Right renal pelvis (tissue), 4 donors: ENCODE results near the gene TBC1D8. TPM values are rescaled to one million over a fixed set of nuclear protein-coding genes. Genes with fewer than 3 reads are reported as not detected.

Experiments
- DNase-seq, 4 donors: peaks; one replicate each; pipeline ENCODE4 v3.0.0-alpha.2; 2013; ENCODE audit warnings: low read depth in 4 of 4, low spot score in 3 of 4, missing footprints in 1 of 4
- polyA plus RNA-seq, 4 donors: library from polyadenylated mRNA; unstranded; fragments of 120-200 nt; gene quantifications; one replicate each; pipeline ENCODE4 v1.2.1, GENCODE V29; 2013; ENCODE audit not compliant: insufficient read length in 4 of 4

Gene TBC1D8
- polyA plus RNA-seq, 4 donors: 28.1 to 30.0 (median 29.5) TPM

- no peak for DNase-seq
Observed at GRCh38 chr2:101164021-101164420, 12.8 kb upstream of the TBC1D8 start.

GRCh38 chr2:101162561-101163330 lies 11.6 kb upstream of the TBC1D8 start:
- no peak for DNase-seq

DNA sequence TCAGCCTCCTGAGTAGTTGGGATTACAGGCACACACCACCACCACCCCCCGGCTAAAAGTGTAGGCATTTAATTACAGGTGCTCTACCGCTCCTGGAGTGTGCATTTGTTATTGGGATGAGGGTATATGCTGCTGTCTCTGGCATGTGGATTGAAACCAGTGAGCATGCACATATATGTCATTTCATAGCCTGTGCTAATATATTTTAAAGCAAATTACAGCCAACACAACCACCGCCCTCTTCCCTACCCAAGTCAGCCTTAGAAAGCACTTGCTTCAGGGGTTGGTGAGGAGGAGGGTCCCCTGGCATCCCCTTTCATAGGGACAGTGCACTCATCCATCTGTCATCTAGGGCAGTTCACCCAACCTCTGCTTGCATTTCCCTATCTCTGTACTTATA lies 10.5 kb upstream of the TBC1D8 start:
- no peak for DNase-seq

DNA sequence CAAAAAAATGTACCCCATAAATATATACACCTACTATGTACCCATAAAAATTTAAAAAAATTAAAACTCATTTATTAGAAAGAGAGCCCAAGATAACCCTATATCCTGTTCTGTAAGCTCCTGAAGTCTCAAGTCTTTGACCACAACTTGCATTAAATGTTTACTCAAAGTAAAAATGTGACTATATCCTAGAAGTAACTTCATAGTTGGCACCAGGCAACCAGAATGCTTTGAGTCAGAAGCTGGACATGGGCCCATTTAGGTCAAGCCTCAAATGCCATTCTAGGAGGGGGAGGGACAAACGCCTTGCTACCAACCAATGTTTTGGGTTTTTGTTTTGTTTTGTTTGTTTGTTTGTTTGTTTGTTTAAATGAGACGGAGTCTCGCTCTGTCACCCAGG lies 9.3 kb upstream of the TBC1D8 start:
- DNase-seq: no peak

DNA sequence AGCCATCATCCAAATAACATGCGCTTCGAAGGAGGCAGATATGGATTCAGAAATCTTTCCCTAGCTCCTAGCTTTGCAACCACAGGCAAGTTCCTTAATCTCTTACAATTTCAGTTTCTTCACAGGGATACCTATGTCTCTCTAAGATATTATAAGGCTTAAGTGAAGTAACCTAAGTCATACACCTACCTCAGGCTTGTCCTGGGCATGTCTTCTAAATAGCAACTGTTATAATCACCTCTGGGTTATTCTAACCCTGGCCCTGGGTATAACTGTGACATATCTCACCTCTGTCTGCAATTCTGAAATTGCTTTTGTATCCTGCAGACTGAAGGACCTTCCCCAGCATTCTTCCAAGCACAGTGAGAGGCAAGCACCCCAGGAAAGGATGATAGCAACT lies 8.3 kb upstream of the TBC1D8 start:
- DNase-seq: no peak

DNA sequence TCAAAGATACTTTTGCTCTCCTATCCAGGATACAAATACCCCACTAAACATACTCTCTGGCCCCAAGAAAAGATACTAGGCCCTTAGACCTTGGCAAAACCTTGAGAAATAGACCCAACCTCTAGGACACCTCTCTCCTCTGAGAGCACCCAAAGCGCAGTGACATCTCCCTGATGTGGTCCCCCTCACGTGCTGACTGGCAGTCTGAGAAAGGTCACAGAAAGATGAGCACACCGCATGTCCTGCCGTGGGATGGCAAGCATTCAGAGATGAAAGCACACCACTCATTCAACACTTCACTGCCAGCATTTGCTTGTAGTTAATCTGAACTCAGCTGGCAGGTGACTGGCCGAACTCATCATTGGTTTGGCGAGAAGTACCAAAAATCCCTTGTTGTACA lies 6.1 kb upstream of the TBC1D8 start:
- DNase-seq: no peak

DNA sequence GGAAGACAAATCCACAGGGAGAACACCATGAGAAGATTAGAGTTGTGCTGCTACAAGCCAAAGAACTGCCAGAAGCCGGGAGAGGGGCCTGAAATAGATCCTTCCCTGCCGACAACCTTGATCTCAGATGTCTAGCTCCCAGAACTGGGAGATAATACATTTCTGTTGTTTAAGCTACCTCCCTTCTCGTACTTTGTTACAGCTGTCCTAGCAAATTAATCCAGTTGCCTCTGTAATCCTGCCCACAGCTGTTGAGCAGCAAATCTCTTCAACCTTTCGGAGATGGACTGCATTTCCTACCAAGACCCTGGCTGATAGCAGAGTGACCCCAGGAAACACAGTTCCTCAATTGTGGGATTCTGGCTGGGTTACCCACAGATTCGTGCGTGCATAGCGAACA lies 2.6 kb upstream of the TBC1D8 start:
- no peak for DNase-seq

DNA sequence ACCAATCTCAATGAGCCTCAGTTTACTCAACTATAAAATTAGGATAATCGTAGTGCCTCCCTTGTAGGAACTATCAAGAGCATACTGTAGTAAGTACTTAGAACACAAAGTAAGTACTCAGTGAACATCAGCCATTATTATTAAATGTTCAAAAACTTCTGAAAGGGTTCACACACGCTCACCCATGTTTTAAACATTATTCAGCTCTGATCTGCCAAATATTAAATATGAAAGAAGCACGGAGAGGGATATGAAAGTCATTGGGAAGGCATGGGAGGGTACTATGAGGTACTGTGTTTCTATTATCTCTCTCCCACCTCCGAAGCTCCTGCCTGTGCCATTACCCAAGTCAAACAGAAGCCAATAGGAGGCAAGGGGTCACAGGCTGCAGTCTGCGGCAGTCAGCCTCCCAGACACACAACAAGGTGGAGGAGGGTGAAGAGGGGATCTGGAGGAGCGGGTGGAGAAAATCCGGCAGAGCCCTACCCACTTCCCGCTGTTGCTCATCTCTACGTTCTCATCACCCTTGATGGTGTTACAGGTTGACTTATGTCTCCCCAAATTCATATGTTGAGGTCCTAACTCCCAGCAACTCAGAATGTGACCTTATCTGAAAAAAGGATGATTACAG lies 2.0 kb upstream of the TBC1D8 start:
- no peak for DNase-seq

GRCh38 chr2:101152272-101153076 lies 1.3 kb upstream of the TBC1D8 start:
- no peak for DNase-seq

- no peak for DNase-seq
Observed at GRCh38 chr2:101151859-101152271, 683 bp upstream of the TBC1D8 start.

DNA sequence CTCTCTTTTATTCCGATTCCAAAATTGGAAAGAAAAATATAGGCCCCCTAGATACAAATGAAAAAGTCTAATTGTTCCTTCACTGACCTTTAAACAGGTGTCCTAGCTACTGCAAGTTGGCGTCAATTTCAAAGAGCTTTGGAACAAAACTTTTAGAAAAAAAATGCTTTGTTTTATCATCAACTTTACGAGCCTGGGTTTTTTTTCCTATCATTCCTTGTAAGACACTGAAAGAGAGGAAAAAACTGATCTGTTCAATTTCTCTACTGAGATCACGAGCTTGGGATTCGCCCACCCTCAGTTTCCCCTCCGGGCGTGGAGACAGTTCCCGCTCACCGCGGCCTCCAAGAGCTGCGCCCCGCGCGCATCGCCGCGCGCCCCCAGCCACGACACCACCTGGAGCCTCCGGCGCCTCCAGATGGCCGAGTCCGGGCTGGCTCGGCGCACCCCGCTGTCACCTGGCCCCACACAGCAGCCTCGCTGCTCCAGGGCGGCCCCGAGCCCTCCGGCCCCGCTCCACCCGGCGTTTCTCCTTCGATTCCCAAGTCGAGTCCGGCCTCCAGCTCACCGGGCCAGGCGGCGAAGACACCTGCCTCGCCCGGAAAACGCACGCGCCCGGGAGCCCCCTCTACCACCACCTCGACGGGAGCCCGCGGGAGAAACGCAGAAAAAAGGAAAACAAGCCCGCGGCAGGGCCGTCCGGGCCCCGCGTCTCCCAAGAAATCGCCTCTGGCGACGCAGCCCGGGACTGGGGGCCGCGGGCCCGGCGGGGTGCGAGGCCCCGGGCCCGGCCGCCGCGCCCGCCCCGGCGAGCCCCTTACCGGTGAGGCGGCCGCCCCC lies 656 bp downstream of the TBC1D8 start:
- DNase-seq: no peak

- DNase-seq: no peak
Observed at GRCh38 chr2:101149241-101150192, 1.7 kb downstream of the TBC1D8 start.

- no peak for DNase-seq
Observed at GRCh38 chr2:101148777-101149176, 2.4 kb downstream of the TBC1D8 start.

DNA sequence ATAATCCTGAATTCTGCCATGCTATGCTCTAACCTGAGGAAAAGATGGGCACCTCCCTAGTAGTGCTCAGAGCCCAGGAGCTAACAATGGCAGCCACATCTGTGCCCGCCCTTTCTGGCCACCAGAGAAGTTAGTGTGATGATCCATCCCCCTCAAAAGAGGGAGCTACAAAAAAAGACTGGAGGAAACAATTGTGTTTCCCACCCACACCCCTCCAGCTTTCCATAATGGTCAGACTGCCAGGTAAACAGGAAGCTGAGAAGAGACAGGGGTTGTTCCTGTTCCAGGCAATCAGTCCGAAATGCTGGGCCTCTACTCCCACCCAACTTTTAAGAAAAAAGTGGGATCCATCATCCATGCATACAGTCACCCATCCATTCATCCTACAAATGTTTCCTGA lies 3.2 kb downstream of the TBC1D8 start:
- DNase-seq: no peak

DNA sequence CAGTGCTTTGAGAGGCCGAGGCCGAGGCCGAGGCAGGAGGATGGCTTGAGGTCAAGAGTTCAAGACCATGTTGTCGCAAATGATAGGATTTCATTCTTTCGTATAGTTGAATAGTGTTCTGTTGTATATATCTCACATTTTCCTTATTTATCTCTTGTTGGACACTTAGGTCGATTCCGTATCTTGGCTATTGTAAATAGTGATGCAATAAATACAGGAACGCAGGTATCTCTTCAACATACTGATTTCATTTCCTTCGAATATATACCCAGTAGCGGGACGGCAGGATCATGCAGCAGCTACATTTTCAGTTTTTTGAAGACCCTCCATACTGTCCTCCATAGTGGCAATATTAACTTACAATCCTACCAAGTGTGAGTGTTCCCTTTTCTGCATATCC lies 4.1 kb downstream of the TBC1D8 start:
- DNase-seq: no peak

- no peak for DNase-seq
Observed at GRCh38 chr2:101146535-101146934, 4.6 kb downstream of the TBC1D8 start.

GRCh38 chr2:101145406-101145805 lies 5.8 kb downstream of the TBC1D8 start:
- no peak for DNase-seq

DNA sequence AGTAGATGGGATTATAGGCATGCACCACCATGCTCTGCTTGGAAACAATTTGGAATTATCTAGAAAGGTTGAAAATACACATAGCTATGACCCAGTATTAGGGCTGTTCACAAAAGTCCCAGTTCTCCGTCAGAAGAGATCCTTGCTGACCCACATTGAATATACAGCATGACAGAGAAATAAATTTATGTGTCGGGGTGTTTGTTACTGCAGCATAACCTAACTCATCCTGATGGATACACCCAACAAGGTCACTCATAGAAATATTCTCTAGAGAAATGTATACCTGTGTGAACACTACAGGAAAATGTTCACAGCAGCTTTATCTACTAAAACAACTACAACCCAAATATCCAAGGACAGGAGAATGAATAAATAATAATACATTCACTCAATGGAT lies 9.0 kb downstream of the TBC1D8 start:
- no peak for DNase-seq

DNA sequence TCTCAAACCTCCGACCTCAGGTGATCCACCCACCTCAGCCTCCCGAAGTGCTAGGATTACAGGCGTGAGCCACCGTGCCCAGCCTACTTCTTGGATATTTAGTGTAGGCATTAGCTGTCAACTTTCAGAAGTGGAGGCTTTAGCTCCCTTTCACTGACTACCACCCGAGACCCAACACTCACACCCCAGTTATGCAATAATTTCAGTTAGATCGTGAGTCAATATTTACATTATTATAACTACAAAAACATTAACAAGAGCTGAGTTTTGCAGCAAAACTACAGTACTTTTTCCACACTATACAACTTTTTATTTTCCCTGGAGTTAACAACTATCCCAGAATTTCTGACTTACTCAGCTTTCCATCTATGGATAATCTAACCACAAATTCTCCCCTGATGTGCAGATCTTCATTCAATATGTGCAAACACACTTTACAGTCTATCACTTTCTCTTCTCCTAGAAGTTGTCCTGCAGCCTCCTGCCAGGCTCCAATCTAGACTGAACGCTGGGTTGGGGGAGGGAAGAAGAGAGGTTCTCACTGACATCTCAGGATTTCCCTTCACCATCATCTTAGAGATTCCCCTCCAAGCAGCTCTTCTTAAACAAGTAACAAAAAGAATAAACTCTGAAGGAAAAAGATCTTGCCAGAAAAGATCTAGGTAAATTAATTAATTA lies 10.1 kb downstream of the TBC1D8 start:
- DNase-seq: no peak
